AG04450 (cell line): Measurements from ENCODE around the gene EIF3B. TPM values are rescaled to one million over a fixed set of nuclear protein-coding genes. Genes with fewer than 3 reads are reported as not detected.
"Not testable (repeated sequence)": the region's sequence is repeated elsewhere in the genome, so short reads cannot be mapped to it uniquely, and the experiment has no call there.

ENCODE experiments used
- CTCF ChIA-PET: fragments of 300-600, 350-600 bp; formaldehyde crosslinking; extraction: SDS; loops from one replicate; lab custom pipeline; 2022; ENCODE audit warnings: antibody characterized with exemption, inconsistent platforms; lab: Charles Lee
- POLR2A ChIA-PET: fragments of 350-600 bp; formaldehyde crosslinking; extraction: SDS; loops from one replicate; lab custom pipeline; 2021; ENCODE audit warnings: antibody characterized with exemption, inconsistent platforms; lab: Yijun Ruan, JAX
- DNase-seq: peaks from one replicate; pipeline ENCODE4 v3.0.0-alpha.2; 2011; ENCODE audit warnings: low read depth, low spot score
- H3K27ac ChIP-seq: one replicate; pipeline ENCODE4 v1.5.1; 2012; ENCODE audit warnings: low read depth, low read length, control low read depth
- H3K27me3 ChIP-seq: one replicate; pipeline ENCODE4 v1.6.0; 2012; ENCODE audit warnings: low read length; ENCODE audit not compliant: control insufficient read depth, insufficient read depth
- H3K4me3 ChIP-seq: 2 replicates; pipeline ENCODE4 v1.5.1; 2011; ENCODE audit warnings: mild to moderate bottlenecking, low read depth, low read length, control low read depth
- H3K9me3 ChIP-seq: 2 replicates; pipeline ENCODE4 v1.5.1; 2012; ENCODE audit warnings: low read length; ENCODE audit not compliant: control insufficient read depth, insufficient read depth
- polyA plus RNA-seq: library from polyadenylated mRNA; depleted of rRNA; stranded (reverse); fragments of >200 nt; gene quantifications from 2 replicates; pipeline ENCODE4 v1.2.3, GENCODE V29; 2011
- TF ChIP-seq, protein P1 (sequence below): IDR thresholded peaks from 2 replicates; pipeline ENCODE4 v1.5.1; 2011; ENCODE audit warnings: low read depth, low read length, control low read depth, inconsistent platforms

Gene EIF3B
- polyA plus RNA-seq, 1 experiment: 110 TPM

DNA sequence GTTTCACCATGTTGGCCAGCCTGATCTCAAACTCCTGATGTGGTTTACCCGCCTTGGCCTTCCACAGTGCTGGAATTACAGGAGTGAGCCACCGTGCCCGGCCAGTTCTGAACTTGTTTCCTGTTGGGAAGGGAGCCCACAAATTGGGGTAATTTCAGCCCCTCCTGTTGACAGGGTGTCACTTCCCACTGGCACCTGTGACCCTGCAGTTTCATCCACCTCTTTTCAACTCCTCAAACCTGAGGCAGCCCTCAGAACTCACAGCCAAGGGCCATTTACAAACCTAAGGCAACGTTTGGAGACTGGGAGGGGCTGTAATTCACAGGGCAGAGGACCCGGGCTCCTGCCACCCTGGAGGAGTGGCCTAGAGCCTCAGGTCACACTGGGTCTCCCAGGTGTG is 26.6 kb downstream of the EIF3B start:
- Histone ChIP-seq H3K27ac (no peak overlapping the region), H3K9me3 (no peaks in the 10 kb centered on the region; the same call in 1 of the 2 replicates), H3K4me3 (no peak overlapping the region), H3K27me3 (no peaks in the 10 kb centered on the region)
- CTCF ChIA-PET: no interaction called here
- DNase-seq: no peak
- POLR2A ChIA-PET: no interaction called here
- TF ChIP-seq, protein P1, sequence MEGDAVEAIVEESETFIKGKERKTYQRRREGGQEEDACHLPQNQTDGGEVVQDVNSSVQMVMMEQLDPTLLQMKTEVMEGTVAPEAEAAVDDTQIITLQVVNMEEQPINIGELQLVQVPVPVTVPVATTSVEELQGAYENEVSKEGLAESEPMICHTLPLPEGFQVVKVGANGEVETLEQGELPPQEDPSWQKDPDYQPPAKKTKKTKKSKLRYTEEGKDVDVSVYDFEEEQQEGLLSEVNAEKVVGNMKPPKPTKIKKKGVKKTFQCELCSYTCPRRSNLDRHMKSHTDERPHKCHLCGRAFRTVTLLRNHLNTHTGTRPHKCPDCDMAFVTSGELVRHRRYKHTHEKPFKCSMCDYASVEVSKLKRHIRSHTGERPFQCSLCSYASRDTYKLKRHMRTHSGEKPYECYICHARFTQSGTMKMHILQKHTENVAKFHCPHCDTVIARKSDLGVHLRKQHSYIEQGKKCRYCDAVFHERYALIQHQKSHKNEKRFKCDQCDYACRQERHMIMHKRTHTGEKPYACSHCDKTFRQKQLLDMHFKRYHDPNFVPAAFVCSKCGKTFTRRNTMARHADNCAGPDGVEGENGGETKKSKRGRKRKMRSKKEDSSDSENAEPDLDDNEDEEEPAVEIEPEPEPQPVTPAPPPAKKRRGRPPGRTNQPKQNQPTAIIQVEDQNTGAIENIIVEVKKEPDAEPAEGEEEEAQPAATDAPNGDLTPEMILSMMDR: no peak

DNA sequence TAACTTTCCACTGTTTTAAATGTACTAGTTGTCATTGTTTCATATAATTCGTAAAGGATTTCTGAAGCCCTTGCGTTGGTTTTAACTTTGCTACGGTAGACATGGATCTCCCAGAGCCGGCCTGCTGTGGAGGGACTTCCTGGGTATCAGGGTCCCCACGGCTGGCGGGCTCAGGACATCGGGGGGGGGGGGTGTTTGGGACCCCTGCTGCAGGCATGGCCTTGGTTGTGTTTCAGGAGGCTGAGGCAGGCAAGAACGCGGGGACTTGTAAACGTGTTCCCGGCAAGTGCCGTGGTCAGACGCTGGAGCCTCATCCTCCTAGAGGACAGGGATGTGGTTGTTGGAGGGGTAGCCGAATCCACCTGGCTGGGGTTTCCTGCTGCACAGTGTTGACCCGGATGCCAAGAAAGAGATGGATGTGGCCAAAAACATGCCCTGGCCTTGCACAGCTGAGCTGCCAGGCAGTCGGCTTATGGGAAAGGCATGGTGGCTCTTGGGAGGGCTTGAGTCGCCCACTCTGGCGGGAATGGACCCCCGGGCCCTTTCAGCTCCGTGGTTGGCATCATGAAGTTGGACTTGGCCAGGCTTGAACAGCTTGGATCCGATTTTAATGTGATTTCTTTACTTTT is 27.4 kb downstream of the EIF3B start:
- H3K27me3 ChIP-seq: no peaks in the 10 kb centered on the region
- TF ChIP-seq, protein P1: no peak
- ChIA-PET POLR2A (no interaction called here), CTCF (no interaction called here)
- H3K9me3 ChIP-seq: no peaks in the 10 kb centered on the region; the same call in 1 of the 2 replicates
- DNase-seq: no peak
- H3K27ac ChIP-seq: no peak overlapping the region
- no peak overlapping the region for H3K4me3 ChIP-seq

DNA sequence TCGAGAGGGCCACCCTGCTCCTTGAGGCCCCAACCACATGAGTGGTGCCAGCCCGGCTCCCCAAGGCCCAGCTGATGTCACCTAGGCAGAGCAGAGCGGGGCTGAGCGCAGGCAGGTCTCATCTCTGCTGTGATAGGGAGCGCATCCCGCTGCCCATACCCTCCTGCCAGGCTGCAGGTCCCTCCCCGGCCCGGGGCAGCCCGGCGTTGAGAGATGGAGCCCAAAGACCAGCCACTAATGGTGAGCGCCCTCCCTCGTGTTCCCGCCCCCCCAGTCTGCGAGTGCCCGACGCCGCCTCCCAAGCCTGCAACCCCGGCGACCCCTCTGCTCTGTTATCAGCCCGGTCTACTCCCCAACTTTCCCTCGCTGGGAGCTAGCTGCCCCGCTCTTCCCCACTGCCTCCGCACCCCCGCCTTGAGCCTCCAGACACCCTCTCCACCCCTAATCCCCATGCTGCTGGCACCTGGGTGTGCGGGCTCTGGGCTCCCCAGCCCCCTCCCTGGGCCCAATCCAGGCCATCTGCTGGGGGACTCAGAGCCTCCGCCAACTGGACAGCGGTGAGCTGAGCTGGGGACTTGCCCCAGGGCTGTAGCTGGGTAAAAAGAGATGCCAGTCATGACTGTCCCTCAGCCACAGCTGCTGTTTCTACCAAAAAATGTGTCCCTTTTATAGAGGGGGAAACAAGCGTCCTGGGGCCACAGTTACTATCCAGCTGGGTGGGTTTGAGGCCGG is 29.1 kb downstream of the EIF3B start:
- no peak overlapping the region for H3K27ac ChIP-seq
- no peak for DNase-seq
- H3K27me3 ChIP-seq: no peaks in the 10 kb centered on the region
- TF ChIP-seq, protein P1: no peak
- CTCF ChIA-PET: no interaction called here
- no peak overlapping the region for H3K4me3 ChIP-seq
- POLR2A ChIA-PET: interaction anchor here (0.7 to 1.2 kb wide), 4 partner anchors 7 to 30 kb away, joined by 3 read pairs; partner anchors contain the start of gene EIF3B
- H3K9me3 ChIP-seq: no peaks in the 10 kb centered on the region; the same call in 1 of the 2 replicates

DNA sequence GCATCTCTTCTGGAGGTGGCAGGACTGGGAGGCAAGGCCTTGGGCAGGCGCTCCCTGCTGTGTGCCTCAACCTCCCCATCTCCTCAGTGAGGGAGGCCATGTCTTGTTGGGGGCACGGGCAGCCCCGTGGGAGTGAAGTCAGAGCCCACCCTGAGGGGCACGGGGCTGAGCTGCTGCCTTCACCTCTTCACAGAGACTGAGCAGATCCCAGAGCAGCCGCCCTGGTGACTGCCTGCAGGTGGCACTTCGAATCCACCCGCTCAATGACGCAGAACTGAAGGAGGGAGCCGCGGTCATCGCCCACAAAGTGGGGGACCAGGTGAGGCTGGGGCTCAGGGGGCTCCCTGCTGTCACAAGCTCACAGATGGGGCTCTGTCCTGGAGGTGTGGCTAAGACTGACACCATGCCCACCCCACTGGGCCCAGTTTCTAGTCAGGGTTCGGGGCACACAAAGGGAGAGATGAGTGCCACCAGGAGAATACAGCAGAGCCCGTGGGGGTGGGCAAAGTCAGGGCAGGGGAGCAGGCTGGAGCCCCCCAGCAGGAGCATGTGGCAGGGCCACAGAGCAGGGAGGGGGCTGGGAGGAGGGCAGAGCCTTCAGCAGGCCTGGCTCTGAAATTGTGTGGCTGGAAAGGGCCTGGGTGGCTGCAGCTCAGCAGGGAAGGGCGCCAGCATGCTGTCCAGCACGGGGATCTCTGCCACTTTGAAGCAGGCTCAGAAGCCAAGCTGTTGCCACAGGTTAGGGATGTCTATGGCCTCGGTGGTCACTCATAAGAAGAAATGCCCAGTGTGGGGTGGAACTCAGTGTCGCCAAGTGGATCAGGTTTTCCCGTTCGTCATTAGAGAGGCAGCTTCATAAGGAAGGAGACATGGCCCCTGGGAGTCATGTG is 30.0 kb downstream of the EIF3B start:
- CTCF ChIA-PET: no interaction called here
- Histone ChIP-seq H3K4me3 (no peak overlapping the region), H3K27ac (no peak overlapping the region)

DNA sequence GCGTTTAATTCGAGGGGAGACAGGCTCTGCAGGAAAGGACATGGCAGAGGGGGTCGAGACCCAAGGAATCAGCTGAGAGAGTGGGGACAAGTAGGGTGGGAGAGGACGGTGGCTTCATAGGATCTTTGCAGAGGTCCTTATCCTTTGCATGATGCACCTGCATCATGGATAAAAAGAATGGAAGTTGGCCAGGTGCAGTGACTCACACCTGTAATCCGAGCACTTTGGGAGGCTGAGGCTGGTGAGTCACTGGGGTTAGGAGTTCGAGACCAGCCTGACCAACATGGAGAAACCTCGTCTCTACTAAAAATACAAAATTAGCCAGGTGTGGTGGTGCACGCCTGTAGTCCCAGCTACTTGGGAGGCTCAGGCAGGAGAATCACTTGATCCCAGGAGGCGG is 31.5 kb downstream of the EIF3B start:
- H3K4me3 ChIP-seq, DNase-seq, H3K27me3 ChIP-seq, POLR2A ChIA-PET, H3K27ac ChIP-seq, H3K9me3 ChIP-seq, CTCF ChIA-PET: not testable (repeated sequence)

More for the DNA sequence above, 30.0 kb downstream of the EIF3B start:
- DNase-seq: no peak
- H3K9me3 ChIP-seq: no peaks in the 10 kb centered on the region; the same call in 1 of the 2 replicates
- H3K27me3 ChIP-seq: no peaks in the 10 kb centered on the region
- TF ChIP-seq, protein P1: 0 out of 2 replicates have a peak, but pooled peaks have one; percentile 10
- POLR2A ChIA-PET: interaction anchor here (0.5 to 1.2 kb wide), 4 partner anchors 8 to 18 kb away, joined by 3 read pairs; no protein-coding TSS in a partner anchor
